ENCODE results near the gene EN2. TPM values are rescaled to one million over a fixed set of nuclear protein-coding genes. Genes with fewer than 3 reads are reported as not detected.
A peak's percentile ranks its signal among the peaks of the same experiment; 100 is the strongest.

Gene EN2
- total RNA-seq, 1 experiment from 2014 or later = 0.07 TPM

DNA sequence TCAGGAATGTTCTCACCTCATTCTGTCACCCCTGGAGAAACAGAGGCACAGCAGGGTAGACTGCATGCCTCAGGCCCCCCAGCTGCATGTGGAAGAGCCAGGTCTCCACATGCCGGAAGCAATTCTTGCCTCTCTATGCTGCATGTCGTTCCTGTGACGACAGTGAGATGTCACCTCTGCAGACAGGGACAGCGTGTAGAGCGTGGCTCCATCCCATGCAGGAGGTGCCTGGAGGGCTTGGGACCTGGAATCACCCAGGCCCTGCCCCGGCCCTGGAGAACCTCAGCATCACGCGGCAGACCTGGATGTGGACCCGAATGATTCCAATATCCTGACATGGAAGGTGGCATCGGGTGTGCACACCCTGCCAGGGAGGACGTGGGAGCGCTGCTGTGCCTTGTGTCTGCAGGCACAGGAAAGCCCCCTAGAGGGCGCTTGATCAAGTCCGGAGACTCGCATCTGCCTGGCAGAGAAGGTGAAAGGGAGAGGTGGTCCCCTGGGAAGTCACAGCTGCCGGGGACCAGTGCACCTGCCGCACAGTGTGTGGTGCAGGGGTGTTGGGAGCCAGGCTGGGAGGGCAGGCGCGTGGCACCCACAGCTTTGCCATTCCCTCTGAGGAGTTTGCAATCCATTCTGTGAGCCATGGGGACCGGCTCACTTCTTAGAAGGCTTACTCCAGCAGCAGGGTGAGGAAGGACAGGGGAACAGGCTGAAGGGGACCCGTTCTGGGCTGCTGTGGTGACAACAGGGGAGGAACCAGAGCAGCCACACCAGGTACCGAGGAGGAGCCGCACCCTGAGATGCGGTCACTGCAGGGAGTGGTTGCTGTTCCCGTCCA is 45.3 kb upstream of the EN2 start:
- Histone ChIP-seq H4K5ac (ENCODE audit: insufficient read length, low read depth, low read length) (no peak overlapping the region), H3K23ac (ENCODE audit: insufficient read length, low read depth, low read length) (no peak overlapping the region), H3K27me3 (ENCODE audit: insufficient read depth, low read length) (no peaks in the 10 kb centered on the region), H3K9me3 (ENCODE audit: control insufficient read depth, low read depth, low read length) (no peaks in the 10 kb centered on the region), H3K56ac (ENCODE audit: insufficient read length, low read depth, low read length) (no peak overlapping the region), H4K91ac (ENCODE audit: insufficient read length, low read depth, low read length) (no peak overlapping the region), H4K8ac (replicated peaks; ENCODE audit: insufficient read length, low read depth, low read length) (no peak overlapping the region), H2AK5ac (ENCODE audit: insufficient read length, low read length) (no peak overlapping the region), H4K20me1 (ENCODE audit: control insufficient read depth, insufficient read depth, insufficient read length) (peaks cover 3% of the 10 kb centered on the region), H3K9ac (ENCODE audit: extremely low read depth, insufficient read length, low read length) (no peak overlapping the region), H3K79me2 (ENCODE audit: insufficient read depth, low read length) (no peaks in the 10 kb centered on the region), H3K14ac (ENCODE audit: insufficient read depth, low read length) (no peak overlapping the region), H2BK12ac (ENCODE audit: insufficient read length, low read depth, low read length) (no peak overlapping the region), H2BK20ac (ENCODE audit: low read depth, low read length, poor library complexity, severe bottlenecking) (no peak overlapping the region), H2AFZ (ENCODE audit: low read length) (no peak overlapping the region), H3K23me2 (ENCODE audit: insufficient read length, low read depth, low read length, poor library complexity, severe bottlenecking) (no peaks in the 10 kb centered on the region), H2BK5ac (ENCODE audit: insufficient read length, low read length) (no peak overlapping the region), H2BK15ac (ENCODE audit: low read depth, low read length) (no peak overlapping the region), H3K4me2 (ENCODE audit: insufficient read depth, insufficient read length, low read length) (no peak overlapping the region), H3T11ph (ENCODE audit: low read length) (no peak overlapping the region), H3K79me1 (ENCODE audit: insufficient read depth, low read depth, low read length, poor library complexity, severe bottlenecking) (no peaks in the 10 kb centered on the region), H3K4ac (ENCODE audit: low read depth, low read length) (no peak overlapping the region), H3K27ac (ENCODE audit: insufficient read length, low read depth, low read length) (no peak overlapping the region), H3K18ac (ENCODE audit: insufficient read length, low read depth, low read length) (no peak overlapping the region), H3K4me1 (ENCODE audit: insufficient read depth, low read length) (no peaks in the 10 kb centered on the region; the same call in 1 of the 2 replicates), H2BK120ac (ENCODE audit: low read depth, low read length, poor library complexity, severe bottlenecking) (no peak overlapping the region)
- Mint-ChIP-seq H3K36me3 (ENCODE audit: insufficient read depth in 1 of 3, low read depth in 3 of 3) (0 out of 7 replicates have a peak, but pooled peaks cover 0 to 1% (median 0%) of the 10 kb centered on the region in 3 experiments), H3K9me3 (peaks cover 2 to 9% of the 10 kb centered on the region in 2 experiments; a peak in 3 of 5 replicates), H3K27me3 (ENCODE audit: low read depth) (peaks cover 73% of the 10 kb centered on the region), H3K4me1 (peaks cover 12 to 16% of the 10 kb centered on the region in 2 experiments), H3K27ac (no peak overlapping the region), H3K4me3 (no peak overlapping the region)
- peak; percentile 79 for DNase-seq
- WGBS (ENCODE audit: extremely low coverage, insufficient read length, low lambda C conversion rate) = no CpG with 5 or more reads among the region's 25 CpGs
- TF ChIP-seq, protein P1, sequence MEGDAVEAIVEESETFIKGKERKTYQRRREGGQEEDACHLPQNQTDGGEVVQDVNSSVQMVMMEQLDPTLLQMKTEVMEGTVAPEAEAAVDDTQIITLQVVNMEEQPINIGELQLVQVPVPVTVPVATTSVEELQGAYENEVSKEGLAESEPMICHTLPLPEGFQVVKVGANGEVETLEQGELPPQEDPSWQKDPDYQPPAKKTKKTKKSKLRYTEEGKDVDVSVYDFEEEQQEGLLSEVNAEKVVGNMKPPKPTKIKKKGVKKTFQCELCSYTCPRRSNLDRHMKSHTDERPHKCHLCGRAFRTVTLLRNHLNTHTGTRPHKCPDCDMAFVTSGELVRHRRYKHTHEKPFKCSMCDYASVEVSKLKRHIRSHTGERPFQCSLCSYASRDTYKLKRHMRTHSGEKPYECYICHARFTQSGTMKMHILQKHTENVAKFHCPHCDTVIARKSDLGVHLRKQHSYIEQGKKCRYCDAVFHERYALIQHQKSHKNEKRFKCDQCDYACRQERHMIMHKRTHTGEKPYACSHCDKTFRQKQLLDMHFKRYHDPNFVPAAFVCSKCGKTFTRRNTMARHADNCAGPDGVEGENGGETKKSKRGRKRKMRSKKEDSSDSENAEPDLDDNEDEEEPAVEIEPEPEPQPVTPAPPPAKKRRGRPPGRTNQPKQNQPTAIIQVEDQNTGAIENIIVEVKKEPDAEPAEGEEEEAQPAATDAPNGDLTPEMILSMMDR (conservative IDR thresholded peaks at IDR 0.05) = peak; percentile 89
